ENCODE measurements around the gene B9D1. TPM values are rescaled to one million over a fixed set of nuclear protein-coding genes. Genes with fewer than 3 reads are reported as not detected.

The B9D1 gene
- total and polyA plus RNA-seq, 2 donors from 2014 or later: 32.1 to 67.5 TPM

GRCh38 chr17:19313746-19314651, 48.5 kb downstream of the B9D1 start:
- DNase-seq (no peak), FAIRE-seq (no peak)
- intact Hi-C loops (cut with DNase I): no loop called here
- Histone ChIP-seq H3K27me3 (ENCODE audit: control insufficient read depth, insufficient read depth, low read length) (no peaks in the 10 kb centered on the region), H3K9ac (ENCODE audit: low read length in 3 of 3) (no peak overlapping the region), H3K36me3 (ENCODE audit: control insufficient read depth in 2 of 3, insufficient read depth in 3 of 3, low read length in 3 of 3) (peaks cover 3 to 26% (median 8%) of the 10 kb centered on the region in 3 donors), H3K27ac (ENCODE audit: low read depth in 2 of 2, low read length in 2 of 2) (no peak overlapping the region), H3K9me3 (ENCODE audit: control insufficient read depth in 2 of 3, insufficient read depth in 1 of 3, low read length in 3 of 3) (no peaks in the 10 kb centered on the region), H3K4me3 (ENCODE audit: low read length in 3 of 3) (no peak overlapping the region), H3K4me1 (ENCODE audit: control insufficient read depth in 2 of 3, insufficient read depth in 2 of 3, low read depth in 1 of 3, low read length in 3 of 3) (peaks cover 11 to 22% (median 12%) of the 10 kb centered on the region in 3 donors)
- TF ChIP-seq CTCF (IDR thresholded peaks at IDR 0.05; ENCODE audit: borderline replicate concordance, extremely low read depth, insufficient read depth): no peak

- Histone ChIP-seq H3K4me3 (ENCODE audit: low read length in 3 of 3) (no peak overlapping the region), H3K9me3 (ENCODE audit: control insufficient read depth in 2 of 3, insufficient read depth in 1 of 3, low read length in 3 of 3) (no peaks in the 10 kb centered on the region), H3K4me1 (ENCODE audit: control insufficient read depth in 2 of 3, insufficient read depth in 2 of 3, low read depth in 1 of 3, low read length in 3 of 3) (peaks cover 11 to 22% (median 12%) of the 10 kb centered on the region in 3 donors), H3K36me3 (ENCODE audit: control insufficient read depth in 2 of 3, insufficient read depth in 3 of 3, low read length in 3 of 3) (peaks cover 3 to 26% (median 8%) of the 10 kb centered on the region in 3 donors), H3K27ac (ENCODE audit: low read depth in 2 of 2, low read length in 2 of 2) (no peak overlapping the region), H3K27me3 (ENCODE audit: control insufficient read depth, insufficient read depth, low read length) (no peaks in the 10 kb centered on the region), H3K9ac (ENCODE audit: low read length in 3 of 3) (no peak overlapping the region)
- FAIRE-seq (no peak), DNase-seq (no peak)
- TF ChIP-seq CTCF (IDR thresholded peaks at IDR 0.05; ENCODE audit: borderline replicate concordance, extremely low read depth, insufficient read depth): no peak
- intact Hi-C loops (cut with DNase I): no loop called here
Observed at GRCh38 chr17:19313066-19313745, 49.3 kb downstream of the B9D1 start.

GRCh38 chr17:19312406-19312805, 50.1 kb downstream of the B9D1 start:
- intact Hi-C loops (cut with DNase I): no loop called here
- no peaks in the 10 kb centered on the region for H3K27me3 ChIP-seq (ENCODE audit: control insufficient read depth, insufficient read depth, low read length)
- DNase-seq (no peak), FAIRE-seq (no peak)
- H3K9me3 ChIP-seq (ENCODE audit: control insufficient read depth in 2 of 3, insufficient read depth in 1 of 3, low read length in 3 of 3): no peaks in the 10 kb centered on the region
- H3K4me1 ChIP-seq (ENCODE audit: control insufficient read depth in 2 of 3, insufficient read depth in 2 of 3, low read depth in 1 of 3, low read length in 3 of 3): peaks cover 6 to 15% (median 8%) of the 10 kb centered on the region in 3 donors
- H3K4me3 ChIP-seq (ENCODE audit: low read length in 3 of 3): no peak overlapping the region
- H3K36me3 ChIP-seq (ENCODE audit: control insufficient read depth in 2 of 3, insufficient read depth in 3 of 3, low read length in 3 of 3): peaks cover 3 to 26% (median 8%) of the 10 kb centered on the region in 3 donors
- TF ChIP-seq CTCF (IDR thresholded peaks at IDR 0.05; ENCODE audit: borderline replicate concordance, extremely low read depth, insufficient read depth): no peak
- H3K27ac ChIP-seq (ENCODE audit: low read depth in 2 of 2, low read length in 2 of 2): peak overlapping the region; percentile 45 to 54
- no peak overlapping the region for H3K9ac ChIP-seq (ENCODE audit: low read length in 3 of 3)
